GM12892 (cell line): ENCODE measurements around the gene ADAMTSL3.

Source experiments
- POLR2A ChIP-seq: IDR thresholded peaks from 2 replicates; pipeline ENCODE4 v1.6.1; 2011; ENCODE audit warnings: low read depth, low read length, control low read depth
- POLR2AphosphoS5 ChIP-seq: IDR thresholded peaks from 2 replicates; pipeline ENCODE4 v1.6.1; 2011; ENCODE audit warnings: low read depth, low read length, control low read depth
- TAF1 ChIP-seq: IDR thresholded peaks from 2 replicates; pipeline ENCODE4 v1.6.1; 2011; ENCODE audit warnings: low read depth, mild to moderate bottlenecking, control low read depth, low read length, borderline replicate concordance

DNA sequence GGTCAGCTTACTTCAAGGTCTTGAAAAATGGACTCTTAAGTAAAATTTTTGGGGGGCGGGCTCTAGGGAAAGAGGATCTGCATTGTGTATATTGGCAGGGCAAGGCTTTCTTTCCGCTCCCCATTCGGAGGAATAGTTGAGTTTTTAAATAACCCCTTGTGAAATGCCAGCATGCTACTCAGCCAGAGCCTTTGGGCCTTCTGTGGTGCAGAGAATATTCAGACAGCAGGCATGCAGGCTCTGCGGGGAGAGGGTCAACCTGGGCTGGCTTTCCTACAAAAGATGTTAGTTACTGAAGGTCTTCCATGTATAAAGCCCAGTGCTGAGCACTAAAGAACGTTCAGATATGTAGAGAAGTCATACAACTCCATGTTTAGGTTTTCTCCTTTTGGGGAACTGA lies 40.6 kb downstream of the ADAMTSL3 start:
- no peak for TF ChIP-seq POLR2AphosphoS5
- TF ChIP-seq POLR2A: no peak
- TF ChIP-seq TAF1: no peak
